GM12892 (cell line): ENCODE measurements around the gene C19orf12.

Experiments
- POLR2A ChIP-seq: IDR thresholded peaks from 2 replicates; pipeline ENCODE4 v1.6.1; 2011; ENCODE audit warnings: low read depth, low read length, control low read depth
- POLR2AphosphoS5 ChIP-seq: IDR thresholded peaks from 2 replicates; pipeline ENCODE4 v1.6.1; 2011; ENCODE audit warnings: low read depth, low read length, control low read depth
- TAF1 ChIP-seq: IDR thresholded peaks from 2 replicates; pipeline ENCODE4 v1.6.1; 2011; ENCODE audit warnings: low read depth, mild to moderate bottlenecking, control low read depth, low read length, borderline replicate concordance

- no peak for TF ChIP-seq TAF1
- TF ChIP-seq POLR2A = no peak
- TF ChIP-seq POLR2AphosphoS5 = no peak
These were observed 38.5 kb downstream of the C19orf12 start for GRCh38 chr19:29676586-29676985.
